Loucy (cell line): ENCODE measurements around the gene CHRNA1.

Source experiments
- H2AFZ ChIP-seq: fragments of 200-600 bp; sonication (generic); 2 replicates; pipeline ENCODE4 v1.6.0; 2016; ENCODE audit warnings: antibody characterized with exemption, mild to moderate bottlenecking, low read length, moderate library complexity
- H3F3A ChIP-seq: fragments of 200-600 bp; 2 replicates; pipeline ENCODE4 v1.6.0; 2016; ENCODE audit warnings: antibody characterized with exemption, low read depth, mild to moderate bottlenecking
- H3K27me3 ChIP-seq: fragments of 200-600 bp; sonication (generic); 2 replicates; pipeline ENCODE4 v1.6.1; 2014; ENCODE audit warnings: low read length, mild to moderate bottlenecking; ENCODE audit not compliant: insufficient read depth, poor library complexity, severe bottlenecking
- H3K36me3 ChIP-seq: fragments of 200-600 bp; sonication (generic); 2 replicates; pipeline ENCODE4 v1.6.1; 2016; ENCODE audit warnings: low read length; ENCODE audit not compliant: insufficient read depth
- H3K4me1 ChIP-seq: fragments of 200-600 bp; sonication (generic); 2 replicates; pipeline ENCODE4 v1.5.1; 2014; ENCODE audit warnings: low read length, mild to moderate bottlenecking; ENCODE audit not compliant: insufficient read depth, poor library complexity, severe bottlenecking
- H3K4me2 ChIP-seq: fragments of 200-600 bp; sonication (generic); 2 replicates; pipeline ENCODE4 v1.6.0; 2014; ENCODE audit warnings: antibody characterized with exemption, low read length, low read depth, mild to moderate bottlenecking; ENCODE audit not compliant: poor library complexity, severe bottlenecking
- H3K4me3 ChIP-seq: fragments of 200-600 bp; sonication (generic); 2 replicates; pipeline ENCODE4 v1.5.1; 2014; ENCODE audit warnings: low read length, mild to moderate bottlenecking, mixed read lengths; ENCODE audit not compliant: poor library complexity, severe bottlenecking
- H3K79me2 ChIP-seq: fragments of 200-600 bp; sonication (generic); 2 replicates; pipeline ENCODE4 v1.6.1; 2014; ENCODE audit warnings: low read length; ENCODE audit not compliant: insufficient read depth
- H3K9ac ChIP-seq: fragments of 200-600 bp; sonication (generic); 2 replicates; pipeline ENCODE4 v1.6.0; 2014; ENCODE audit warnings: mild to moderate bottlenecking, low read depth, low read length, moderate library complexity; ENCODE audit not compliant: poor library complexity, severe bottlenecking
- H3K9me2 ChIP-seq: fragments of 200-600 bp; sonication (generic); replicated peaks from 2 replicates; pipeline ENCODE4 v1.6.1; 2016; ENCODE audit warnings: low read depth, low read length, mixed read lengths
- H3K9me3 ChIP-seq: fragments of 200-600 bp; sonication (generic); 2 replicates; pipeline ENCODE4 v1.6.1; 2014; ENCODE audit warnings: mild to moderate bottlenecking, antibody characterized with exemption, low read length, low read depth; ENCODE audit not compliant: insufficient read depth
- H4K20me1 ChIP-seq: fragments of 200-600 bp; sonication (generic); 2 replicates; pipeline ENCODE4 v1.6.0; 2014; ENCODE audit warnings: antibody characterized with exemption, low read length, mild to moderate bottlenecking; ENCODE audit not compliant: insufficient read depth, poor library complexity, severe bottlenecking
- EZH2phosphoT487 ChIP-seq: fragments of 200-600 bp; IDR thresholded peaks from 2 replicates; pipeline ENCODE4 v1.6.1; 2018; ENCODE audit warnings: antibody characterized with exemption, mild to moderate bottlenecking, moderate library complexity, borderline replicate concordance
- TF ChIP-seq, protein P1 (sequence below): fragments of 200-600 bp; sonication (generic); conservative IDR thresholded peaks from 2 replicates; pipeline ENCODE4 v1.5.1; 2014; ENCODE audit warnings: mild to moderate bottlenecking, antibody characterized with exemption, low read length

CHRNA1 gene

GRCh38 chr2:174771136-174771535 is 6.9 kb upstream of the CHRNA1 start:
- Histone ChIP-seq H3K9ac (no peak overlapping the region), H3K36me3 (no peaks in the 10 kb centered on the region), H4K20me1 (no peaks in the 10 kb centered on the region), H3K79me2 (no peaks in the 10 kb centered on the region), H3K27me3 (no peaks in the 10 kb centered on the region), H3K9me3 (no peaks in the 10 kb centered on the region), H3F3A (no peaks in the 10 kb centered on the region), H3K4me3 (no peak overlapping the region), H3K9me2 (no peaks in the 10 kb centered on the region), H3K4me2 (no peak overlapping the region), H2AFZ (no peak overlapping the region), H3K4me1 (no peaks in the 10 kb centered on the region)
- no peak for TF ChIP-seq EZH2phosphoT487
- TF ChIP-seq, protein P1, sequence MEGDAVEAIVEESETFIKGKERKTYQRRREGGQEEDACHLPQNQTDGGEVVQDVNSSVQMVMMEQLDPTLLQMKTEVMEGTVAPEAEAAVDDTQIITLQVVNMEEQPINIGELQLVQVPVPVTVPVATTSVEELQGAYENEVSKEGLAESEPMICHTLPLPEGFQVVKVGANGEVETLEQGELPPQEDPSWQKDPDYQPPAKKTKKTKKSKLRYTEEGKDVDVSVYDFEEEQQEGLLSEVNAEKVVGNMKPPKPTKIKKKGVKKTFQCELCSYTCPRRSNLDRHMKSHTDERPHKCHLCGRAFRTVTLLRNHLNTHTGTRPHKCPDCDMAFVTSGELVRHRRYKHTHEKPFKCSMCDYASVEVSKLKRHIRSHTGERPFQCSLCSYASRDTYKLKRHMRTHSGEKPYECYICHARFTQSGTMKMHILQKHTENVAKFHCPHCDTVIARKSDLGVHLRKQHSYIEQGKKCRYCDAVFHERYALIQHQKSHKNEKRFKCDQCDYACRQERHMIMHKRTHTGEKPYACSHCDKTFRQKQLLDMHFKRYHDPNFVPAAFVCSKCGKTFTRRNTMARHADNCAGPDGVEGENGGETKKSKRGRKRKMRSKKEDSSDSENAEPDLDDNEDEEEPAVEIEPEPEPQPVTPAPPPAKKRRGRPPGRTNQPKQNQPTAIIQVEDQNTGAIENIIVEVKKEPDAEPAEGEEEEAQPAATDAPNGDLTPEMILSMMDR: no peak

GRCh38 chr2:174768557-174768956 is 4.3 kb upstream of the CHRNA1 start:
- Histone ChIP-seq H3K9me3 (no peaks in the 10 kb centered on the region), H3K9ac (no peak overlapping the region), H3K4me3 (no peak overlapping the region), H3K36me3 (no peaks in the 10 kb centered on the region), H3K9me2 (no peaks in the 10 kb centered on the region), H3K4me1 (no peaks in the 10 kb centered on the region), H3F3A (no peaks in the 10 kb centered on the region), H3K79me2 (no peaks in the 10 kb centered on the region), H3K27me3 (no peaks in the 10 kb centered on the region), H4K20me1 (no peaks in the 10 kb centered on the region), H2AFZ (no peak overlapping the region), H3K4me2 (no peak overlapping the region)
- TF ChIP-seq EZH2phosphoT487: no peak
- TF ChIP-seq, protein P1: no peak

- H3K9me3 ChIP-seq: no peaks in the 10 kb centered on the region
- TF ChIP-seq, protein P1: no peak
- TF ChIP-seq EZH2phosphoT487: no peak
- no peaks in the 10 kb centered on the region for H3F3A ChIP-seq
- no peaks in the 10 kb centered on the region for H4K20me1 ChIP-seq
- H3K79me2 ChIP-seq: no peaks in the 10 kb centered on the region
- 0 out of 2 replicates have a peak overlapping the region, but pooled peaks have one; percentile 11 for H2AFZ ChIP-seq
- H3K36me3 ChIP-seq: no peaks in the 10 kb centered on the region
- no peak overlapping the region for H3K4me2 ChIP-seq
- H3K4me1 ChIP-seq: no peaks in the 10 kb centered on the region
- H3K27me3 ChIP-seq: no peaks in the 10 kb centered on the region
- no peak overlapping the region for H3K4me3 ChIP-seq
- H3K9me2 ChIP-seq: no peaks in the 10 kb centered on the region
- H3K9ac ChIP-seq: no peak overlapping the region
These were observed 2.0 kb upstream of the CHRNA1 start for GRCh38 chr2:174766271-174766670.
